ENCODE measurements around the gene NUDT16L1.
A peak's percentile ranks its signal among the peaks of the same experiment; 100 is the strongest.

Gene NUDT16L1

DNA sequence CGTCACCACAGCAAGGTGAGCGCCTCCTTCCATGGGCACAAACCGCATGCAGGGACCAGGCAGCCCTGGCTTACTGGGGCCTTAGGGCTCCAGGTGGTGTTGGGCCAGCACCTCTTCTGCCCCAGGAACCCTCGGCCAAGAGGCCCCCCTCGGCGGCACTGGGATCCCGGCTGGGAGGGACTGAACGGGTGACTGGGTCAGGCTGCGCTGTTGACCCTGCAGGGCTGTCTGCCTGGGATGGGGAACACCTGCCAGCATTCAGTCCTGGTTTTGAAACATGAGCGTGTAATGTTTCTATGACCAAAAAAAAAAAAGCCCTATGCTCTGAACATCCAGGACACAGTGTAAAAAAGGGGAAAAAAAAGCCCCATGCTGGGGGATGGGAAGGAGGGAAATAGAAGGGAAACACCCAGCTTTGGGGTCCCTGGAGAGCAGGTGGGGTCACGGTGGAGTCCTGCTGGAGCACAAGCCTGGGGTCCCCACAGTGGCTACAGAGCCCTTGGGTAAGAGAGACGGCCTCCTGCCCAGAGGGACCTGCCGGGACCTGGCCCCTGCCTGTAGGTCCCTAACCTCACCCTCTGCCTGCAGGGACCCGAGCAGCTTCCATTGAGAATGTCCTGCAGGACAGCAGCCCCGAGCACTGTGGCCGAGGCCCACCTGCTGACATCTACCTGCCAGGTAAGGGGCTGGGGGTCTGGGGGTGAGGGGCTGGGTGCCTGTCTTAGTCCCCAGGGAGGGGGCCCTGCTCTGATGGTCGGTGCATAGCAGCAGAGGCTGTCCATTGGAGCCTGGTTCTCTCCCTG is 9.9 kb upstream of the NUDT16L1 start:
- DNase-seq: no peak

DNA sequence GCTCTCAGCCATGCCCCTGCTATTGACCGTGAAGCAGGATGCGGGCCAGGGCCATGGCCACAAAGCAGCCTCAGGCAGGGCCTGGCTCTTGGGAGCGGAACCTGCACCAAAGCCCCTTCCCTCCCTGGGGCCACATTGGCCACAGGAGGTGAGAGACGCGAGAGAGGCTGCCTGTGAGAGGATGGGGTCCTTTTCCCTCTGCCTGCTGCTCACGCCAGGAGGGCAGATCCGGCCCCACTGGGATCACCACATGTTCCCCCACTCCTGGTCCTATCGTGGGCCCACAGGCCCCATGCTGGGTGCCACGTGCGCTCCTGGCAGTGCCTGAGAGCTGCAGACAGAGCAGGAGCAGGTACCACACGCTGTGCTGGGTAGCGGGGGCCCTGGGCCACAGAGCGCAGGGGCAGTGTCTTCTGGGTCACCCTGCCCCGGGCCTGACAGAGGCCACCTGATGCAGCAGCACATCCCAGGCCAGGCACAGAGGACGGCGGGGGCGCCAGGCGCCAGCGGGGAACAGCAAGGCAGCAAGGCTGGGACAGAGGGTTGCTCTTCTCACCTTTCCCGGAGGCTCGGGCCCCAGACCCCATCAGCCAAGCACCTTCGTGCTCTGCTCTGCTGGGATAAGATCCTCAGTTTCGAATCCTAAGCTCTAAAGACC is 9.2 kb upstream of the NUDT16L1 start:
- no peak for DNase-seq

DNA sequence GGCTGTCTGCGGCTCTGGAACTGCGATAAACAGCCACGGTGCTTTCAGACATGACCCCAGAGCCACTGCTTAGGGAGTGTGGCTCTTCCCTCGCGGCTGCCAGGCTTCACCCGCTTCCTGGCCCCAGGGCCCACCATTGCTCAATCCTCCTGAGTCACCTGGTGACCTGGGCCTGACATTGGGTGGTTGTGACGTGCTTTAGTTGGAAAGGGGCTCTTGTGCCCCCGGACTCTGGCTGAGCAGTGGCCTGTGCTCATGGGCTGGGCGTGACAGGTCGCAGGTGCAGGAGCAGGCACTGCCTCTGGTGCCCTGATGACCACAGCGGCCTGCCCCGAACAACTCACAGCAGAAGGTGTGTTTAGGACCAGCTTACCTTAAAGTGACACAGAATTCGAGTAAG is 8.6 kb upstream of the NUDT16L1 start:
- DNase-seq: no peak

DNA sequence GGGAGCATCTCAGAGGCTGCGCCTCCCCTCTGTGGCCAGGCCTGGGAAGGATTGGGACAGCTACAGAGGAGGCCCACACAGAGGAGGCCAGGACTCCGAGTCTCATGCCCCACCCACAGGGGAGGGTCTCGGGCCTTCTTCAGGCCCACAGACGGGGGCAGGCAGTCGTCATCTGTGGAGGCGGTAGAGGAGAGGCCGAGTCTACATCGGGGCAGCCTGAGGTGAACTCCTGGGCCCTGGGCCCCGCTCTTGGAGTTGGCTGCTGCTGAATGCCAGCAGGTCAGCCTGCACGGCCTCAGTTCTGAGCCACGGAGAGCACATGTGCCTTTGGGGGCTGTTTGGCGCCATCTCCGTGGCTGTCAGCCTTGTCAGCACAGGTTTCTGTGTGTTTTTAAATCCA is 8.1 kb upstream of the NUDT16L1 start:
- no peak for DNase-seq

DNA sequence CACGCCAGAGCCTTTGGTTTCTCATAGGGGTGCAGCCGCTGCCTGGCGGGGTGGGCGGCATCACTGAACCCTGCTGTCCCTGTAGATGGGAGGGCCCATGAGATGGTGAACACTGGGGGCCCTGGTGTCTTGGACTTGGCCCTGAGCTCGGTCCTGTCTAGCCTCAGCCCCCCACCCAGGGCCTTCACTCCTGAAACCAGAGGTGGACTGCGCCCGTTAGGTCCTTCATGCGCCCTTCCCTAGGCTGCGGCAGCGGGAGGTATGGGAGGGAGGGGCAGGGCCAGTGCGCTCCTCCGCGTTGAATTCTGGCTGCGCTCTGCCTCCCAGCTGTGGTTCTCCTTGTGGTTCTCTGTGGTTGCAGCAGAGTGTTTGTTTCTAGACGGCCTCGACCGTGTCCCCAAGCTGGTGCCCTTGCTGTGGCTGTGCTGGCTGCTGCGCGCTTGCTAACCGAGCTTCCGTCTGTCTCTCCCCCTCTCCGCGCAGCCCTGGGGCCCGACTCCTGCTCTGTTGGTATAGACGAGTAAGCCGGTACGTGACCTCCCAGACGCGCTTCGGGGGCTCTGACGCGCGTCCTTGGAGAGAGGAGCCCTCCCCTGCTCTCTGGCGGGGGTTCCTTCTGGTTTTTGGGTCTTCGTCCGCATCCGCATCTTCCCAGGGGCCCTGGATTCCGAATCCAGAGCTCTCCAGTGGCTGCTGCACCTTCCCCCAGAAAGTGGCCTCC is 7.4 kb upstream of the NUDT16L1 start:
- DNase-seq: no peak

DNA sequence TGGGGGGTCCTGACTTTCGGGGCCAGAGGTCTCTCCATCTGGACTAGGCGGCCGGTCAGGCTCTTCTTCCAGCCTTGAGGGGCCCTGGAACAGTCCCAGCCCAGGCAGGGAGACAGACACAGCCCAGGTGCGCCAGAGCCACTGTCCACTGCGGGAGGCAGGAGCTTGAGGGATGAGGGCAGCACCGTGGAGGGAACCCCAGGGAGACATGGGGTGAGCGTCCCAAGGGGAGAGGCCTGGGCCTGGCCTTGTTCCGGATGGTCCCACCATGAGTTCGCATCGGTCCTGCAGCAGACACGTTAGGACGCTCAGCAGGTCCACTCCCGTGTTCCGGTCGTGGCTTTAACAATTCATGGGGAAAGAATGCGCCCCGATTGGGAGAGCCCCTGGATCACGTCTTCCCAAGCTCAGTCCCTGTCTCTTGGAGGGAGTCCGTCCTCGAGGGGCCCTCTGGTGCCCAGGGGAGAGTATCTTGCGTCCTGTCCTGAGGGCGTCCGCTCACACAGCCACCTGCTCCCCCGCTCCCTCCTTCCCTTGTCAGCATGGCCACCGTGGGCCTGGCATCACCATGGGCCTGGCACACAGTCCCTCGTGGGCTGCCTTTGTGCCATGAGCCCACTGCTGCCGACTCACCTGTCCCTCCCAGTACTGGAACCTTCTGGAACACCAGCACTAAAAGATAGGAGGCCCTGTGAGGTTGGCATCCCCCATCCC is 6.7 kb upstream of the NUDT16L1 start:
- DNase-seq: no peak

DNA sequence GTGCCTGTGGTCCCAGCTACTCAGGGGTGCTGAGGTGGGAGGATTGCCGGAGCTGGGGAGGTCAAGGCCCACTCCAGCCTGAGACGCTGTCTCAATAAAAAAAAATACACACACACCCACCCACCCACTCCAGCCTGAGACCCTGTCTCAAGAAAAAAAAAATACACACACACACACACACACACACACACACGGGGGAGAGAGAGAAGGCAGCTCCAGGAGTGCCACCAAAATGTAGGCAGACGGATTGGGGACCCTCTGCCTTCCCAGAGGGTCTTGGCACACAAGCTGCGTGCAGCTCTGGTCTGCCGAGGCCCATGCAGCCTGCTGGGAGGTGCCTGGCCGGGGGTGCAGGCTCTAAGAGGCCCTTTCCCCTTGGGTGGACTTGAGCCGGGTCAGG is 5.9 kb upstream of the NUDT16L1 start:
- DNase-seq: no peak

DNA sequence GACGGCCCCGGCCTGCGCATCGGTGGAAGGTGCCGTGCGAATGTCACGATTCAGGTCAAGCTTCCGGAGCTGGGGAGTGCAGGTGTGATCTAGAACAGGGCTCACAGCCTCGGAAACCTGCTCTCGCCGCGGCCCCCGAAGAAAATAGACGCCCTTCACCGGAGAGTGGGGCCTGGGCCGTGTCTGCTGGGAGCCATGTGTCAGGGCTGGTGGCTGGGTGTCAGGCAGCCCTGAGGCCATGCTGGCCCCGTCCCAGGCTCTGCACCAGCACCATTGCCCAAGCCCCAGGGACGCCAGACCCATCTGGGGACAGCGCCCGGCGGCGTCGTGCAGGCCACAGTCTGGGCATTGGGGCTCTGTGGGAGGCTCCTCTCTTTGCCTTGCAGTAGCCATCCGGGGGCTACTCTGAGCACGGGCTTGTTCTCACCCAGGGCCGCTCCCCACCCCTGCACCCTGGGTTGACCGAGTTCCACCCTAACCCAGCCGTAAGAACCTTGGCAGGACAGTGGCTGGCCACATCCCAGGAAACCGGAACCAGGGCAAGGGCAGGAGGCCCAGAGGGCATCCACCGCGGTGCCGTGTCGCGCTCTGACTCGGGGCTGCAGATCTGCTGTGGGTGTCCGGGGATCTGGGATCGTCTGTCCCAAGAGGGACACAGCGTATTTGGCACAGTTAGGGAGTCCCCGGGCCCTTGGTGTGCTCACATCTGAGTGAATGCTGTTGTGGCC is 5.3 kb upstream of the NUDT16L1 start:
- no peak for DNase-seq

DNA sequence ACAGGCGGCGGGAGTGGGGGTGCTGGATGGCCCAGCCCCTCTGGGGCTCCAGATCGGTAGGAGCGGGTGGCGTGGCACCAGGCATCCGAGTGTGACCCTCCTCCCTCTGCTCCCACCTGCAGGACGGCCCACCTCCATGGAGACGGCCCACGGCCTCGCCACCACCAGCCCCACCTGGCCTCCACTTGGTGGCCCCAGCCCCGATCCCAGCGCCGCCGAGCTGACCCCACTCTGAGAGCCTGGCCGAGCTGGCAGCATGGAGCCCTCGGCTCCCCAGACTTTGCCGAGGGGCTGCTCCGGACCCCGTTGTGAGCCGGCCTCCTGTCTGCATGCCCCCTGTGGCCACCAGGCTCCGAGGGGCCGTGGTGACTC is 4.7 kb upstream of the NUDT16L1 start:
- no peak for DNase-seq

DNA sequence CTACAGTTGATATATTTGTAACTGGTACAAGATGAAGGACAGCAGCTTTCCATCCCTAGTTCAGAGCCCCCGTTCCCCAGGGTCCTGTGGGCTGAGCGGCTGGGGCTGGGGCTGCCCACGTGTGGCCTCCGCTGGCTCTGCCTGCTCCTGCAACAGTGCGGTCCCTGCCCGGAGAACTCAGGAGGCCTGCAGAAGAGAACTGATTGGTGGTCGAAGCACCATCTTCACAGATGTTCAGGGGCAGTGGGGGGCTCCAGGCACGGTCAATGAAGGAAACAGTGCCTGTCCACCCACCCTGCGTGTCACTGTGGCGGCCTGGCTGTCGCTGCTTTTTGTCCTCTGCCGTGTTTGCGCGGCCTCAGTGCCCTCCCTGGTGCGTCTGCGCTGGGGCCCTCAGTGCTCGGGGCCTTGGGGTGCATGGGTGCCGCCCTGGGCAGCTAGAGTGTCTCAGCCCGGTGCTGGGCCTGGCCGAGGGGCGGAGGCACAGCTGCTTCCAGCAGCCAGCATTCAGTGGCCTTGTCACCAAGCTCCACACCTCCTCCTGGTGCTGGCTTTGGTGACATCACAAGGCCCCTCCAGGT is 4.2 kb upstream of the NUDT16L1 start:
- no peak for DNase-seq

DNA sequence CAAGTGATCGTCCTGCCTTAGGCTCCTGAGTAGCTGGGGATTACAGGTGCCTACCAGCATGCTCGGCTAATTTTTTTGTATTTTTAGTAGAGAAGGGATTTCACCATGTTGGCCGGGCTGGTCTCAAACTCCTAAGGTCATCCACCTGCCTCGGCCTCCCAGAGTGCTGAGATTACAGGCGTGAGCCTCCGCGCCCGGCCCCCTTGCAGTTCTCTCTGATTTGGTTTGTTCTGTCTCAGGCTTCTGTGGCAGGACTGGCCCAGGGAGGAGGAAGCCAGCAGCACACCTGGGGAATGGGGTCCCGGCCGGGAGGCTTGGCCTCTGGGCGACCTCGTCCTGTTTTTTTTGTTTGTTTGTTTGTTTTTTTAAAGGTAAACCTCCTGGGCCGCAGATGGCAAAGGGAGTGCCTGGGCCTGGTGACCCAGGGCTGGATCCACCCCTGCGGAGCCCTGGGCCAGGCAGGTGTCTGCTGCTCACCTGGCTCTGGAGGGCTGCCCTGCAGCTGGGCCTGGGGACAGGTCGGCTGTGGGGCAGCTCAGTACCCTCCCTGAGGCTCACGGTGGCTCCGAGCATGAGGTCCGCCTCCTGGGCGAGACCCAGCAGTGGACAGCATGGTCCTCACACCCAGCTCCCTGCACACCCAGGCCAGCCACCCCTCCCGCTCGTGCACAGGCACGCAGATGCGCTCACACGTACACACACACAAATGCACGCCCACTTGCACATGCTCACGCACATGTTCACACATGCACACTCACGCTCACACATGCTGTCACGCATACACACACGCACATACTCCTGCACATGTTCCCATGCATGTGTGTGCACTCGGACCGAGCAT is 3.3 kb upstream of the NUDT16L1 start:
- no peak for DNase-seq

DNA sequence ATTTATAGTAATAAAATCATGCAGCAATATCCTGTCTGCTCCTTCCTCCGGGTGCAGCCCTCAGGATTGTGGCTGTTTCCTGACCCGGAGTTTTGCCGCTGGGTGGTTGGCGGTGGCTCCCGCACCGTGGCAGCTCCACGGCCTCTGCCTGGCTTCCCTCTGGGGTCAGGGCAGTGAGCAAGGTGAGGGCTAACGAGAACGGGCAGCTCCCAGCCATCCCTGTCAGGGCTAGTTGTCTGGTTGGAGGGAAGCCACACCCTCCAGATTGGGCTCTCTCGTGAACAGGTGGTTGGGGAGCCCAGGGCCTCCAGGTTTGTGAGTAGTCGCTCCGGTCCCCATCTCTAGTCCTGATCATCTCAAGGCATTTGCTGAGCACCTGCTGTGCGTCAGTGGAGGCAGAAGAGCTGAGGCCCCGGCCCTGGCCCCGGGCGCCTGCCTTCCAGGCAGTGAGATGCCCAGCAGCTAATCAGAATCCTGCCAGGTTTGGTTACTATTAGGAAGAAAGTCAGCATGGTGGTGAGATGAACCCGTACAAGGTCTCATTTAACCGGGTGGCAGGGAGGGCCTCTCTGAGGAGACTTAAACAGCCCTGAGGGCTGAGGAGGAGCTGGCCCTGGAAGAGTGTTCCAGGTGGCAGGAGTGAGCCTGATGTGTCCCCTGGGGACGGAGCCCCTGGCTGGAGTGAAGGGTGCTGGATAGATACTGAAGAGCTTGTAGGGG is 2.3 kb upstream of the NUDT16L1 start:
- DNase-seq: no peak

DNA sequence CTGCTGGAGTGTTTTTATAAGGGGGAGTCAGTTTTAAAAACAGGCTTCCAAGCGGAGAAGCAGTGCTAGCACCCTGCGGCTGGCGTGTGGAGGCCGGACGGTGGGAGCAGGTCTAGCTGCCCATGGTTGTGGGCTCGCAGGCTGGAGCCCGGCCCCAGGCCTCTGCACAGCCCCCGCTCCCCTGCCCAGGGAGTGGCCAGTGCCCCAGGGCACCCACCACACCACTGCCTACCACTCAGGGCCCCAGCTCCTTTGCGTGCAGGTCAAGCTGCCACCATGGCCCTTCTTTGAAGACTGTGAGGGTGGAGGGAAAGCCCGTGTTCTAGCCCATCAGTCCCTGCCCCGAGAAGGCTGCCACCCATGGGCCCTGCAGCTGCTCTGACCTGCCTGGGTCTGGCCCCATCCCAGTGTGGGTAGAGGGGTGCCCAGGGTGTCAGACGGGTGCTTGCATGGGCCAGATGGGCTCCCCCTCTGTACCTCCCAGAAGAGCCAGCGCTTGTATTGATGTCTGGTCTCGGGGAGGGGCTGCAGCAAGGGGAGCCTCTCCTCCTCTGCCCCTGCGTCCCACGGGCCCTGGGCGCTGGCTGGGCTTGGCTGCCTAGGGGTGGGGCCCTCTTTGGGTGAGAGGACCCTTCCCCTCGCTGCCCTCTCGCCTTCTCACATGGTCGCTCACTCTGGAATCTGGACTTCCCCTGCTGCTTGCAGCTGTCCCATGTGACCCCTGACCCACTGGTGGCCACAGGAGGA is 1.5 kb upstream of the NUDT16L1 start:
- DNase-seq: no peak

DNA sequence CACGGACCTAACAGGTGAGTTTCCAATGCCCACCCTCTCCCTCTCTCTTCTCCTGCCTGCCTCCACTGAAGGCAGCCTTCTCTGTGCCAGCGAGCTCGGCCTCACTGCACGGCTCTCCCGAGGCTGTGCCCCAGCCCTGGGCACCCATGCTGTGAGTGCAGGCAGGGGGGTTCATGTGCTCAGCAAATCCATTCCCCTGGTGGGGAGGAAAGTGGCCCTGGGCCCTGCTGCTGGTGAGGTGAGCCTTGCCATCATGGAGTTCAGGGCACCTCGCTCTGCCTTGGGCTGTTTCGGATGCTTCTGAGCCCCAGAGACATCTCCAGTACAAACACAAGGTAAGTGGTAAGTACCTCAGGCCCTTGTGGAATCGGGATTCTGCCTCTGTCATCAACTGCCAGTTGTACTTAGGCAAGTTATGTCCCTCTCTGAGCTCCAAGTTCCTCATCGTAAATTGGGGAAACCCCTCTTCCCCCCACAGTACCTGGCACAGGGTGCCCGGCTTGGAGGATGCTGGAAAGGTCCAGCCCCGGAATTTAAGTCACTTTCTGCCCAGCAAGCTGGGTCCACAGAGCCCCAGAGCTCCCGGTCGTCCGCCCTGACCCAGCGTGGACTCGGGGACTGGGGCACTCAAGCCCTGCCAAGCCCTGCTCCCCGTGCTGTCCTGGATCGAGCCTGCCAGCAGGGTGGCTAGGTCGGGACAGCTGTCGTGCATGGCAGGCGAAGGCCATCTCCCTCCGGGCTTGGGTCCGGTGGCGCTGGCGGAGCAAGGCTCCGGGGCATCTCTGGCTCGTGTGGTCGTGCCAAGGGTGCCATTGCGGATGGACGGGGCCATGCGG is 684 bp upstream of the NUDT16L1 start:
- DNase-seq: no peak

DNA sequence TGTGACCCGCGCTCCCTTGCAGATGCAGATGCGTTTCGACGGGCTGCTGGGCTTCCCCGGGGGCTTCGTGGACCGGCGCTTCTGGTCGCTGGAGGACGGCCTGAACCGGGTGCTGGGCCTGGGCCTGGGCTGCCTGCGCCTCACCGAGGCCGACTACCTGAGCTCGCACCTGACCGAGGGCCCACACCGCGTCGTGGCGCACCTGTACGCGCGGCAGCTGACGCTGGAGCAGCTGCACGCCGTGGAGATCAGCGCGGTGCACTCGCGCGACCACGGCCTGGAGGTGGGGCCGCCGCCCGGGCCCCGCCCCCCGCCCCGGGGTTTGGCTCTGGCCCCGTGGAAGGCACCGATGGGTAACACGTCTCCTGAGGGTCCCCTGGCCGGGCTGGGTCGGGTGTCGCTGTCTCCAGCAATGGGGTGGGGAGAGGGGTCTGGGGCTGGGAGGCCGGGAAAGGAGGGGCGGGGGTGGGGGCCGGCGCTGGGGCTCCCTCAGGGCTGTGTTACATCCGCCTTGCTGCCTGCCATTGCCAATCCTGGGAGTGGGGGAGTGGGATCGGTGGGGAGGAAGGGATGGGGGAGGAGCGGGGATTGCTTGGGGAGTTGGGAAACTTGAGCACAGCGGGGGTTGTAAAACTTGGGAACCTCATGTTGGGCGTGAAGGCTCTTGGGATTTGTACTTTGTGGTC is 737 bp downstream of the NUDT16L1 start:
- DNase-seq: peak; percentile 34 to 52

DNA sequence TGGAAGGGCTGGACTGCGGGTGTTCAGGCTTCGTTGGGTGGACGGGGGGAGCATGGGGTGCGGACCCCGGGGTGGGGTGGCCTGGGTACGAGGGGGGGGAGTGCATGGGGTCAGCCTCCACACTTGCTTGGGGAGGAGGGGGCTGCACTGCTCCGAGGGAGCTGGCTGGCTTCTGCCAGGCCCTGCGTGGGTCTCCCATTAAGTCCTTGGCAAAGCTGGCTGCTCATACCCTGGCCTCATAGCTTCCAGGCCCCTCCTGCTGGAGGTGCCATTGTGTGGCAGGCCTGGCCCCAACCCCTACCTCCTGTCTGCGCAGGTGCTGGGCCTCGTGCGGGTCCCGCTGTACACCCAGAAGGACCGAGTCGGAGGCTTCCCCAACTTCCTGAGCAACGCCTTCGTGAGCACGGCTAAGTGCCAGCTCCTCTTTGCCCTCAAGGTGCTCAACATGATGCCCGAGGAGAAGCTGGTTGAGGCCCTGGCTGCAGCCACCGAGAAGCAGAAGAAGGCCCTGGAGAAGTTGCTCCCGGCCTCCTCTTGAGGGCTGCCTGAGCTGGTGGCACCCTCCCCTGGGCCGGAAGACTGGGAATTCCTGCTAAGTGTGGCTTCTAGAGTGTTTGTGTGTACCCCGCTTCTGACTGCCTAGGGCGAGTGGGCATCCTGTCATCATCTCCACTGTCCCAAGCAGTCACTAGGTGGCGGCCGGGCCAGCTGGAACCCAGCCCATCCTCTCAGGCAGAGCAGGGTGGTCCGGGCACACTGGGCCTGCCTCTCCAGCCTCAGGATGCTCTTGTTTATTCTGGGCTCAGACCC is 1.5 kb downstream of the NUDT16L1 start:
- no peak for DNase-seq

DNA sequence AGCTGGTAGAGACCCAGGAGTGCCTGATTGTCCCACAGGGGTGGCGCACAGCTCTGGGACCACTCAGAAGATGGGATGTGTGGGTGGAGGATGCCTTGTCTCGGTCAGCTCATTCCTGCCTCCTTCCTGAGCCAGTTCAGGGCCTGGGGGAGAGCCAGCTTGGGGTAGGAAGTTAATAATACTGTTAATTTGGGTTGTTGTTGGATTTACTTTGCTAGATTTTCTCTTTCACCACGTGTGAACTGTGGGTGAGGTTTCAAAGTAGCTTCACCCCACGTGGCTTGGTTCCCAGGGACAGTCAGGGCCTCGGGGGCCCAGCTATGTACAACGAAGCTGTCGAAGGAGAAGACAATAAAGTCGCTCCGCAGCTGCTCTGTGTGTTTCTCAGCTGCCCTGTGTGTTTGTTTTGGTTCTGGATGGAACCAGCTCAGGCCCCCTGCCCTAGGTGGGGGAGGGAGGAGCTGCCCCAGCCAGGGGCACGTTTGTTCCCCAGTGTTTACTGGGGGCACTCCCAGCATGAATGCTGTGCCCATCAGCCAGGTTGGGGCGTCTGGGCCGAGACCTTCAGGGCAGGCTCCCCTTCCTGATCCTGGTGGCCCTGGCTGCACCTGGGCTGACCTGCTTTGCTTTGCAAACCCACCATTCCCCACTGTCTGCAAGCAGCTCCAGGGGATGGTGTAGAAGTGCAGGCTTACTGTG is 2.3 kb downstream of the NUDT16L1 start:
- DNase-seq: no peak

Measured in stimulated activated CD4-positive, alpha-beta T cell treated with anti-CD3 and anti-CD28 coated beads, Interleukin-4, amount 100 ng/mL, for 4 hours (primary cell).